ENCODE measurements around the gene FOXN3. TPM values are rescaled to one million over a fixed set of nuclear protein-coding genes. Genes with fewer than 3 reads are reported as not detected.
A peak's percentile ranks its signal among the peaks of the same experiment; 100 is the strongest.

The FOXN3 gene
- total and polyA plus RNA-seq, 8 donors = 8.8 to 58.0 (median 31.7) TPM

- FAIRE-seq (no peak), DNase-seq (no peak), ATAC-seq (peak in 1 of 4 donors; percentile 8)
- Histone ChIP-seq H3K4me1 (peaks cover 0 to 13% (median 0%) of the 10 kb centered on the region in 3 donors), H3K4me3 (no peak overlapping the region), H3K27ac (peak overlapping the region in 1 of 4 donors; percentile 19), H3K27me3 (no peaks in the 10 kb centered on the region), H3K9me3 (no peaks in the 10 kb centered on the region), H3K36me3 (no peaks in the 10 kb centered on the region)
- TF ChIP-seq CTCF (IDR thresholded peaks at IDR 0.05) = no peak
- 87 to 92% methylated on average over 9 of the region's 9 CpGs for WGBS, 2 donors
- intact Hi-C loops (cut with DNase I) = no loop called here
These were observed 77.9 kb downstream of the FOXN3 start for GRCh38 chr14:89339158-89339557.

- peaks cover 0 to 9% (median 0%) of the 10 kb centered on the region in 3 donors for H3K4me1 ChIP-seq
- no peak overlapping the region for H3K4me3 ChIP-seq
- TF ChIP-seq CTCF (IDR thresholded peaks at IDR 0.05) = no peak
- H3K36me3 ChIP-seq = no peaks in the 10 kb centered on the region
- intact Hi-C loops (cut with DNase I) = no loop called here
- ATAC-seq (peak in 1 of 4 donors; percentile 22), FAIRE-seq (no peak), DNase-seq (no peak)
- H3K9me3 ChIP-seq = no peaks in the 10 kb centered on the region
- WGBS, 2 donors = 76 to 81% methylated on average over 3 of the region's 3 CpGs
- no peak overlapping the region for H3K27ac ChIP-seq
- H3K27me3 ChIP-seq = no peaks in the 10 kb centered on the region
These were observed 80.7 kb downstream of the FOXN3 start for GRCh38 chr14:89336338-89336737.

- WGBS, 2 donors = 85 to 99% methylated on average over 3 of the region's 3 CpGs
- no peaks in the 10 kb centered on the region for H3K4me1 ChIP-seq
- FAIRE-seq (no peak), ATAC-seq (no peak), DNase-seq (no peak)
- no peak for TF ChIP-seq CTCF (IDR thresholded peaks at IDR 0.05)
- intact Hi-C loops (cut with DNase I) = no loop called here
- H3K27ac ChIP-seq = no peak overlapping the region
- H3K36me3 ChIP-seq = no peaks in the 10 kb centered on the region
- no peak overlapping the region for H3K4me3 ChIP-seq
- H3K27me3 ChIP-seq = no peaks in the 10 kb centered on the region
- no peaks in the 10 kb centered on the region for H3K9me3 ChIP-seq
These were observed 85.0 kb downstream of the FOXN3 start for GRCh38 chr14:89332031-89332430.

GRCh38 chr14:89331398-89331797, 85.6 kb downstream of the FOXN3 start:
- Histone ChIP-seq H3K27ac (no peak overlapping the region), H3K4me3 (no peak overlapping the region), H3K4me1 (no peaks in the 10 kb centered on the region), H3K9me3 (no peaks in the 10 kb centered on the region), H3K36me3 (no peaks in the 10 kb centered on the region), H3K27me3 (no peaks in the 10 kb centered on the region)
- 91 to 94% methylated on average over 5 of the region's 5 CpGs for WGBS, 2 donors
- ATAC-seq (no peak), FAIRE-seq (no peak), DNase-seq (no peak)
- TF ChIP-seq CTCF (IDR thresholded peaks at IDR 0.05) = no peak
- intact Hi-C loops (cut with DNase I) = no loop called here

GRCh38 chr14:89330236-89331002, 86.6 kb downstream of the FOXN3 start:
- Histone ChIP-seq H3K4me3 (no peak overlapping the region), H3K4me1 (no peaks in the 10 kb centered on the region), H3K27me3 (no peaks in the 10 kb centered on the region), H3K36me3 (no peaks in the 10 kb centered on the region), H3K27ac (no peak overlapping the region), H3K9me3 (no peaks in the 10 kb centered on the region)
- no peak for FAIRE-seq
- intact Hi-C loops (cut with DNase I) = no loop called here
- peak in 1 of 6 donors; percentile 13 for DNase-seq
- no peak for TF ChIP-seq CTCF (IDR thresholded peaks at IDR 0.05)
- ATAC-seq = peak in 3 of 4 donors; percentile 47 to 62 (median 51)
- 80 to 81% methylated on average over 11 of the region's 11 CpGs for WGBS, 2 donors

Data from pancreas (tissue), 10 donors.